ENCODE data around the gene SLC7A8. TPM values are rescaled to one million over a fixed set of nuclear protein-coding genes. Genes with fewer than 3 reads are reported as not detected.

Gene SLC7A8
- total RNA-seq, 2 experiments from 2014 or later: 0.73 to 0.80 TPM

DNA sequence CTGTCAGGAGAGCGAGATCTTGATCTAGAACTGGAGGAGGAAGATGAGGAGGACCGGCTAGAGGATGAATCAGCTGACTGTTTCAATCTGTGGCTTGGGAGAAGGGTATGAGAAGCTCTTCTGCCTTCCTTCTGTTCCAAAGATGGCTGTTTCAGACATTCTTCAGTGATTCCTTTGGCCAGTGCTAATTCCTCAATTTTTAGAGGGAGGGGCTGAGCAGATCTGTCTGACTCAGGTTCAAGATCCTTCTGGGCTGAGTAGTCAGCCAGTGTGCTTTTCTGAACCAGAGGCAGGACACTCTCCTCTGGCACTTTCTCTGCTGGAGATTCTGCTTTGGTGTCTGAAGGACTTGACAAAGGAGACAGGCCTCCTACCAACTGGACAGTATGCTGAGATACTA is 103.7 kb downstream of the SLC7A8 start:
- no peak for DNase-seq
- POLR2A ChIA-PET: interaction anchor here (2.0 kb wide), 1 partner anchor 16 kb away, joined by 7 read pairs; the partner anchor contains the start of genes ACIN1 and C14orf119
- H3K36me3 Mint-ChIP-seq (ENCODE audit: low read depth): peaks cover 92% of the 10 kb centered on the region

DNA sequence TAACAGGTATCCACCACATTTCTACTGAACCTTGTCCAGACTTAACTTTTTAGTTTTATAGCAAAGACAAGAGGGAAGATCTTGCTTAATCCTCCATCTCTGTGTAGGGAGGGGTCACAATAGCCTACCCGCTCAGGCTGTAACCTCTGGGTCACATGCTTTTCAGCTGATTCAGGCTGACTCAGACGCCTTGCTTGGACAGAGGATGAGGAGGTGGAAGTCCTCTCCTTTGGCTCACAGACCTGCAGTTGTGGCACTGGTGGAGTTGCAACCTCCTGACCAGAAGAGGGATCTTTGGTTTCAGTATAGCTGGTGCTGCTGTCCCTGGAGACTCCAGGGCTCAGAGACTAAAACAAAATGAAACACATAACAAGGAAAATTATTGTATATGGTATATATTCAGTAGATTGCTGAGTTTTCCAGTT is 104.8 kb downstream of the SLC7A8 start:
- TF ChIP-seq, protein P1, sequence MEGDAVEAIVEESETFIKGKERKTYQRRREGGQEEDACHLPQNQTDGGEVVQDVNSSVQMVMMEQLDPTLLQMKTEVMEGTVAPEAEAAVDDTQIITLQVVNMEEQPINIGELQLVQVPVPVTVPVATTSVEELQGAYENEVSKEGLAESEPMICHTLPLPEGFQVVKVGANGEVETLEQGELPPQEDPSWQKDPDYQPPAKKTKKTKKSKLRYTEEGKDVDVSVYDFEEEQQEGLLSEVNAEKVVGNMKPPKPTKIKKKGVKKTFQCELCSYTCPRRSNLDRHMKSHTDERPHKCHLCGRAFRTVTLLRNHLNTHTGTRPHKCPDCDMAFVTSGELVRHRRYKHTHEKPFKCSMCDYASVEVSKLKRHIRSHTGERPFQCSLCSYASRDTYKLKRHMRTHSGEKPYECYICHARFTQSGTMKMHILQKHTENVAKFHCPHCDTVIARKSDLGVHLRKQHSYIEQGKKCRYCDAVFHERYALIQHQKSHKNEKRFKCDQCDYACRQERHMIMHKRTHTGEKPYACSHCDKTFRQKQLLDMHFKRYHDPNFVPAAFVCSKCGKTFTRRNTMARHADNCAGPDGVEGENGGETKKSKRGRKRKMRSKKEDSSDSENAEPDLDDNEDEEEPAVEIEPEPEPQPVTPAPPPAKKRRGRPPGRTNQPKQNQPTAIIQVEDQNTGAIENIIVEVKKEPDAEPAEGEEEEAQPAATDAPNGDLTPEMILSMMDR (IDR thresholded peaks at IDR 0.05): no peak
- Mint-ChIP-seq H3K36me3 (ENCODE audit: low read depth) (peaks cover 89% of the 10 kb centered on the region), H3K27ac (peak overlapping the region; percentile 57), H3K4me3 (no peak overlapping the region), H3K9me3 (no peaks in the 10 kb centered on the region), H3K27me3 (no peaks in the 10 kb centered on the region), H3K4me1 (ENCODE audit: low read depth) (no peaks in the 10 kb centered on the region)
- H3K27me3 ChIP-seq (ENCODE audit: control insufficient read depth in 1 of 2, insufficient read depth in 2 of 2, low read length in 2 of 2): no peaks in the 10 kb centered on the region
- no peak overlapping the region for H3K4me3 ChIP-seq (ENCODE audit: low read length)
- intact Hi-C loops (cut with DNase I, micrococcal nuclease): loop anchor here (2.0 to 5.0 kb wide), 3 partner anchors 14 to 224 kb away; partner anchors contain the start of gene PPP1R3E (in 1 of the 2)
- peaks cover 96% of the 10 kb centered on the region for H3K36me3 ChIP-seq (ENCODE audit: insufficient read depth, low read length)
- ChIA-PET CTCF (interaction anchor here (1.0 to 2.7 kb wide), 3 partner anchors 10 to 43 kb away, joined by 3 to 18 read pairs (median 12); no protein-coding TSS in a partner anchor), POLR2A (interaction anchor here (2.0 kb wide), 1 partner anchor 17 kb away, joined by 7 read pairs; the partner anchor contains the start of genes ACIN1 and C14orf119)
- no peak overlapping the region for H3K27ac ChIP-seq (ENCODE audit: low read depth in 1 of 2, low read length in 2 of 2)
- ATAC-seq (ENCODE audit: poor library complexity): peak; percentile 21
- no peaks in the 10 kb centered on the region for H3K9me3 ChIP-seq (ENCODE audit: control insufficient read depth in 1 of 2, insufficient read depth in 1 of 2, low read length in 2 of 2)
- peak in 2 of 14 experiments; percentile 59 to 71 for DNase-seq
- no peaks in the 10 kb centered on the region for H3K4me1 ChIP-seq (ENCODE audit: insufficient read depth, low read length)

More for the DNA sequence above, 103.7 kb downstream of the SLC7A8 start:
- intact Hi-C loops (cut with DNase I, micrococcal nuclease): loop anchor here (2.0 to 5.0 kb wide), 3 partner anchors 13 to 223 kb away; partner anchors contain the start of gene PPP1R3E (in 1 of the 2)
- H3K27me3 ChIP-seq (ENCODE audit: control insufficient read depth in 1 of 2, insufficient read depth in 2 of 2, low read length in 2 of 2): no peaks in the 10 kb centered on the region
- no peaks in the 10 kb centered on the region for H3K27me3 Mint-ChIP-seq
- no peak overlapping the region for H3K27ac ChIP-seq (ENCODE audit: low read depth in 1 of 2, low read length in 2 of 2)
- H3K27ac Mint-ChIP-seq: peak overlapping the region; percentile 57
- no peak overlapping the region for H3K4me3 ChIP-seq (ENCODE audit: low read length)
- peaks cover 97% of the 10 kb centered on the region for H3K36me3 ChIP-seq (ENCODE audit: insufficient read depth, low read length)
- CTCF ChIA-PET: no interaction called here
- TF ChIP-seq, protein P1 (IDR thresholded peaks at IDR 0.05): no peak
- H3K4me3 Mint-ChIP-seq: no peak overlapping the region
- no peak for ATAC-seq (ENCODE audit: poor library complexity)
- no peaks in the 10 kb centered on the region for H3K9me3 ChIP-seq (ENCODE audit: control insufficient read depth in 1 of 2, insufficient read depth in 1 of 2, low read length in 2 of 2)
- no peaks in the 10 kb centered on the region for H3K4me1 ChIP-seq (ENCODE audit: insufficient read depth, low read length)
- H3K4me1 Mint-ChIP-seq (ENCODE audit: low read depth): peaks cover 2% of the 10 kb centered on the region
- no peaks in the 10 kb centered on the region for H3K9me3 Mint-ChIP-seq

DNA sequence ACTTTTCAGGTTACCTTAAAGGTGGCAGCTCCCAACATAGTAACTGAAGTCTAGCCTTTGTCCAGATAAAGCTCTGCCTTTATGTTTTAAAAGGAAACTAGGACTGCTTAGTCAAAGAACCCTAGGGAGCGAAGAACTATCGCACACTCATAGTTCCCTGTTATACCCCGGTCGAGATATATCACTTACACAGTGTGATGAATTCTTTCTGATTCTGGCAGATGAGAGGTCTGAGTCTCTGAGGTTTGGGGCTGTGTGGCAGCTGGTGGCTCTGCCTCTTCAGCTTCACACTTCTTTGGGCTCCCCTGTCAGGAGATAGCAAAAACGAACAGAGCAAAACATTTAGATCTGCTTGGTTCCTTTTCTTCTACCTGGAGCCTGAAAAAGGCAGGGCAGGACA is 105.5 kb downstream of the SLC7A8 start:
- POLR2A ChIA-PET: interaction anchor here (1.6 to 2.4 kb wide), 2 partner anchors 8 to 17 kb away, joined by 4 to 26 read pairs; partner anchors contain the start of genes ACIN1 and C14orf119
- Histone ChIP-seq H3K9me3 (ENCODE audit: control insufficient read depth in 1 of 2, insufficient read depth in 1 of 2, low read length in 2 of 2) (no peaks in the 10 kb centered on the region), H3K4me3 (ENCODE audit: low read length) (no peak overlapping the region), H3K27me3 (ENCODE audit: control insufficient read depth in 1 of 2, insufficient read depth in 2 of 2, low read length in 2 of 2) (no peaks in the 10 kb centered on the region), H3K4me1 (ENCODE audit: insufficient read depth, low read length) (no peaks in the 10 kb centered on the region), H3K36me3 (ENCODE audit: insufficient read depth, low read length) (peaks cover 93% of the 10 kb centered on the region), H3K27ac (ENCODE audit: low read depth in 1 of 2, low read length in 2 of 2) (no peak overlapping the region)
- H3K27me3 Mint-ChIP-seq: no peaks in the 10 kb centered on the region
- no peaks in the 10 kb centered on the region for H3K9me3 Mint-ChIP-seq
- intact Hi-C loops (cut with DNase I, micrococcal nuclease): loop anchor here (1.0 to 5.0 kb wide), 5 partner anchors 15 to 224 kb away; partner anchors contain the start of gene PPP1R3E (in 1 of the 2)
- ATAC-seq (ENCODE audit: poor library complexity) (no peak), DNase-seq (no peak)
- CTCF ChIA-PET: interaction anchor here (1.0 to 2.7 kb wide), 7 partner anchors 9 to 109 kb away, joined by 3 to 18 read pairs (median 9); no protein-coding TSS in a partner anchor
- H3K27ac Mint-ChIP-seq: peak overlapping the region; percentile 44
- no peaks in the 10 kb centered on the region for H3K4me1 Mint-ChIP-seq (ENCODE audit: low read depth)
- H3K4me3 Mint-ChIP-seq: no peak overlapping the region
- peaks cover 85% of the 10 kb centered on the region for H3K36me3 Mint-ChIP-seq (ENCODE audit: low read depth)
- TF ChIP-seq, protein P1 (IDR thresholded peaks at IDR 0.05): no peak
